Measurements from ENCODE around the gene STIM1.
"Not testable (repeated sequence)": the region's sequence is repeated elsewhere in the genome, so short reads cannot be mapped to it uniquely, and the experiment has no call there.

Gene STIM1

DNA sequence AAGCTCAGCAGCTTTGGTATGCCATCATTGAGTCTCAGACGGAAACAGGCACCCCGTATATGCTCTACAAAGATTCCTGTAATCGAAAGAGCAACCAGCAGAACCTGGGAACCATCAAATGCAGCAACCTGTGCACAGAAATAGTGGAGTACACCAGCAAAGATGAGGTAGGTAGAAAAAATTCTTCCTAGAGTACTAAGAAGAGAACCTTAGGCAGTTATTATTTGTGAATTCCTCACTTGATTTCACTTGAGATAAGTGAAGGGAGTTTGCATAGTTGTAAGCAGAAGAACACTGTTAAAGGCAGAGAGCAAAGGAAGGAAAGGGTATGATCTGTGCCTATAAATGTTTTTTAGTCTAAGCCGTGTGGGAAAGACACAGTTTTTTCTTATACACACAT lies 267.8 kb downstream of the STIM1 start:
- H3K9me2 ChIP-seq (ENCODE audit: low read depth, low read length): no peaks in the 10 kb centered on the region
- H3K27ac ChIP-seq (ENCODE audit: low read depth, low read length, poor library complexity, severe bottlenecking): no peak overlapping the region
- no peaks in the 10 kb centered on the region for H3K9me3 ChIP-seq (ENCODE audit: low read length)
- peaks cover 96% of the 10 kb centered on the region for H3K36me3 ChIP-seq (ENCODE audit: insufficient read depth, low read length)
- H4K20me1 ChIP-seq (ENCODE audit: insufficient read depth, low read length): no peaks in the 10 kb centered on the region
- H3F3A ChIP-seq (ENCODE audit: insufficient read depth, low read length): no peaks in the 10 kb centered on the region
- H3K4me1 ChIP-seq (ENCODE audit: insufficient read depth, low read length, severe bottlenecking): no peaks in the 10 kb centered on the region
- no peaks in the 10 kb centered on the region for H3K79me2 ChIP-seq (ENCODE audit: insufficient read depth, low read length)
- H3K4me2 ChIP-seq (ENCODE audit: low read length): no peak overlapping the region
- H3K9ac ChIP-seq (ENCODE audit: low read length): no peak overlapping the region
- H2AFZ ChIP-seq (ENCODE audit: low read length): no peak overlapping the region
- TF ChIP-seq, protein P1, sequence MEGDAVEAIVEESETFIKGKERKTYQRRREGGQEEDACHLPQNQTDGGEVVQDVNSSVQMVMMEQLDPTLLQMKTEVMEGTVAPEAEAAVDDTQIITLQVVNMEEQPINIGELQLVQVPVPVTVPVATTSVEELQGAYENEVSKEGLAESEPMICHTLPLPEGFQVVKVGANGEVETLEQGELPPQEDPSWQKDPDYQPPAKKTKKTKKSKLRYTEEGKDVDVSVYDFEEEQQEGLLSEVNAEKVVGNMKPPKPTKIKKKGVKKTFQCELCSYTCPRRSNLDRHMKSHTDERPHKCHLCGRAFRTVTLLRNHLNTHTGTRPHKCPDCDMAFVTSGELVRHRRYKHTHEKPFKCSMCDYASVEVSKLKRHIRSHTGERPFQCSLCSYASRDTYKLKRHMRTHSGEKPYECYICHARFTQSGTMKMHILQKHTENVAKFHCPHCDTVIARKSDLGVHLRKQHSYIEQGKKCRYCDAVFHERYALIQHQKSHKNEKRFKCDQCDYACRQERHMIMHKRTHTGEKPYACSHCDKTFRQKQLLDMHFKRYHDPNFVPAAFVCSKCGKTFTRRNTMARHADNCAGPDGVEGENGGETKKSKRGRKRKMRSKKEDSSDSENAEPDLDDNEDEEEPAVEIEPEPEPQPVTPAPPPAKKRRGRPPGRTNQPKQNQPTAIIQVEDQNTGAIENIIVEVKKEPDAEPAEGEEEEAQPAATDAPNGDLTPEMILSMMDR (IDR thresholded peaks at IDR 0.05; ENCODE audit: low read length): no peak
- no peak for TF ChIP-seq EZH2 (IDR thresholded peaks at IDR 0.05; ENCODE audit: borderline replicate concordance, low read length)
- H3K4me3 ChIP-seq (ENCODE audit: low read depth, low read length, poor library complexity, severe bottlenecking): no peak overlapping the region
- no peaks in the 10 kb centered on the region for H3K27me3 ChIP-seq (ENCODE audit: insufficient read depth, low read length)

DNA sequence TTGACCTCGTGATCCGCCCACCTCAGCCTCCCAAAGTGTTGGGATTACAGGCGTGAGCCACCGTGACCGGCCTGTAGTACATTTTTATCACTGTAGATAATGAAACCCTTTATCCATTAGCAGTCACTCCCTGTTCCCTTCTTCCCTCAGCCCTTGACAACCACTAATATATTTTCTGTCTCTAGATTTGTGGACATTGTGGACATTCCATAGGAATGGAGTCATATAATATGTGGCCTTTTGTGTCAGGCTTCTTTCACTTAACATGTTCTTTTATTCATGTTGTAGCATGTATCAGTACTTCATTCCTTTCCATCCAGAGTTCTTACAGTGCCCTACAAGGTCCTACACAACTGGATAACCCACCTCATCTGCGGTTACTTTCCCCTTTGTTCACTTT lies 269.7 kb downstream of the STIM1 start:
- no peaks in the 10 kb centered on the region for H3K79me2 ChIP-seq (ENCODE audit: insufficient read depth, low read length)
- H3K4me1 ChIP-seq (ENCODE audit: insufficient read depth, low read length, severe bottlenecking): no peaks in the 10 kb centered on the region
- peaks cover 94% of the 10 kb centered on the region for H3K36me3 ChIP-seq (ENCODE audit: insufficient read depth, low read length)
- H4K20me1 ChIP-seq (ENCODE audit: insufficient read depth, low read length): no peaks in the 10 kb centered on the region
- H3K9me2 ChIP-seq (ENCODE audit: low read depth, low read length): no peaks in the 10 kb centered on the region
- no peaks in the 10 kb centered on the region for H3F3A ChIP-seq (ENCODE audit: insufficient read depth, low read length)
- no peaks in the 10 kb centered on the region for H3K9me3 ChIP-seq (ENCODE audit: low read length)
- H3K27me3 ChIP-seq (ENCODE audit: insufficient read depth, low read length): no peaks in the 10 kb centered on the region
- no peak for TF ChIP-seq EZH2 (IDR thresholded peaks at IDR 0.05; ENCODE audit: borderline replicate concordance, low read length)
- TF ChIP-seq, protein P1 (IDR thresholded peaks at IDR 0.05; ENCODE audit: low read length): no peak
- no peak overlapping the region for H2AFZ ChIP-seq (ENCODE audit: low read length)
- H3K27ac ChIP-seq (ENCODE audit: low read depth, low read length, poor library complexity, severe bottlenecking): no peak overlapping the region
- no peak overlapping the region for H3K4me3 ChIP-seq (ENCODE audit: low read depth, low read length, poor library complexity, severe bottlenecking)
- H3K4me2 ChIP-seq (ENCODE audit: low read length): no peak overlapping the region
- no peak overlapping the region for H3K9ac ChIP-seq (ENCODE audit: low read length)

DNA sequence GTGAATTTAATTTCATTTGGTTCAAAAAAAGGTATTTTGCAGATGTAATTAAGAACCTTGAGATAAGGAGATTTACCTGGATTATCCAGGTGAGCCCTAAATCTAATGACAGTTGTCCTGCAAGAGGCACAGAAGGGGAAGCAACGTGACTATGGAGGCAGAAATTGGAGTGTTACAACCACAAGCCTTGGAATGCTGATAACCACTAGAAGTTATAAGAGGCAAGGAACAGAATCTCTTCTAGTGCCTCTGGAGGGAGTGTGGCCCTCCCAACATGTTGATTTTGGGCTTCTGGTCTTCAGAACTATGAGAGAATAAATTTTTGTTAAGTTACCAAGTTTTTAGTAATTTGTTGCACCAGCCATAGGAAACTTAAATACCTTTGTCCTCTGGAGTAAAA lies 271.9 kb downstream of the STIM1 start:
- H3K9me2 ChIP-seq (ENCODE audit: low read depth, low read length): no peaks in the 10 kb centered on the region
- no peaks in the 10 kb centered on the region for H3K4me1 ChIP-seq (ENCODE audit: insufficient read depth, low read length, severe bottlenecking)
- H3K36me3 ChIP-seq (ENCODE audit: insufficient read depth, low read length): peaks cover 93% of the 10 kb centered on the region
- H3F3A ChIP-seq (ENCODE audit: insufficient read depth, low read length): 0 out of 2 replicates have a peak, but pooled peaks cover 2% of the 10 kb centered on the region
- no peak overlapping the region for H3K4me3 ChIP-seq (ENCODE audit: low read depth, low read length, poor library complexity, severe bottlenecking)
- H3K9ac ChIP-seq (ENCODE audit: low read length): no peak overlapping the region
- TF ChIP-seq, protein P1 (IDR thresholded peaks at IDR 0.05; ENCODE audit: low read length): no peak
- TF ChIP-seq EZH2 (IDR thresholded peaks at IDR 0.05; ENCODE audit: borderline replicate concordance, low read length): no peak
- H4K20me1 ChIP-seq (ENCODE audit: insufficient read depth, low read length): no peaks in the 10 kb centered on the region
- H2AFZ ChIP-seq (ENCODE audit: low read length): no peak overlapping the region
- H3K27ac ChIP-seq (ENCODE audit: low read depth, low read length, poor library complexity, severe bottlenecking): no peak overlapping the region
- H3K27me3 ChIP-seq (ENCODE audit: insufficient read depth, low read length): no peaks in the 10 kb centered on the region
- H3K4me2 ChIP-seq (ENCODE audit: low read length): no peak overlapping the region
- no peaks in the 10 kb centered on the region for H3K79me2 ChIP-seq (ENCODE audit: insufficient read depth, low read length)
- no peaks in the 10 kb centered on the region for H3K9me3 ChIP-seq (ENCODE audit: low read length)

DNA sequence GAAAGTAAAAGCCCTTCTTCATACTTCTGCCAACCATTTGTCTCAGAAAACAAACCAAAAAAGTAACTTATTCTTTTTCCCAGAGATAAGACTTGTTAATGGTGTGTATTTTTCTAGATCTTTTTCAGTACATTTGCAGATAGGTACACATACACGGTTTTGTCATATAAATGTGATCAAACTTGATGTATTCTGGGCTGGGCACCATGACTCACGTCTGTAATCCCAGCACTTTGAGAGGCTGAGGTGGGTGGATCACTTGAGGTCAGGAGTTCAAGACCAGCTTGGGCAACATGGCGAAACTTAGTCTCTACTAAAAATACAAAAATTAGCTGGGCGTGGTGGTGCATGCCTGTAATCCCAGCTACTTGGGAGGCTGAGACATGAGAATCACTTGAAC lies 274.8 kb downstream of the STIM1 start:
- H3K27me3 ChIP-seq (ENCODE audit: insufficient read depth, low read length); H2AFZ ChIP-seq (ENCODE audit: low read length); H3K9me3 ChIP-seq (ENCODE audit: low read length); H3K9ac ChIP-seq (ENCODE audit: low read length); H3K4me2 ChIP-seq (ENCODE audit: low read length); H3K4me1 ChIP-seq (ENCODE audit: insufficient read depth, low read length, severe bottlenecking); H3F3A ChIP-seq (ENCODE audit: insufficient read depth, low read length); H3K9me2 ChIP-seq (ENCODE audit: low read depth, low read length); H3K79me2 ChIP-seq (ENCODE audit: insufficient read depth, low read length); H3K27ac ChIP-seq (ENCODE audit: low read depth, low read length, poor library complexity, severe bottlenecking); H4K20me1 ChIP-seq (ENCODE audit: insufficient read depth, low read length); H3K4me3 ChIP-seq (ENCODE audit: low read depth, low read length, poor library complexity, severe bottlenecking): not testable (repeated sequence)
- peaks cover 97% of the 10 kb centered on the region for H3K36me3 ChIP-seq (ENCODE audit: insufficient read depth, low read length)

Data from OCI-LY1 (cell line).